SU-DHL-6 (cell line): ENCODE measurements around the gene TPM3.

Experiments
- H2AFZ ChIP-seq: fragments of 200-600 bp; sonication (generic); 2 replicates; pipeline ENCODE4 v1.6.1; 2014; ENCODE audit warnings: low read depth, mild to moderate bottlenecking, moderate library complexity, mixed read lengths, antibody characterized with exemption, low read length; ENCODE audit not compliant: severe bottlenecking
- H3F3A ChIP-seq: fragments of 200-600 bp; shearing (Covaris generic); 2 replicates; pipeline ENCODE4 v1.6.0; 2016; ENCODE audit warnings: antibody characterized with exemption, mild to moderate bottlenecking; ENCODE audit not compliant: insufficient read depth
- H3K27ac ChIP-seq: fragments of 200-600 bp; sonication (generic); 2 replicates; pipeline ENCODE4 v1.5.1; 2016; ENCODE audit warnings: low read depth, mild to moderate bottlenecking, low read length, moderate library complexity, mixed read lengths
- H3K27me3 ChIP-seq: fragments of 200-600 bp; sonication (generic), shearing (Covaris generic); 2 replicates; pipeline ENCODE4 v1.6.0; 2014; ENCODE audit warnings: mild to moderate bottlenecking, low read length
- H3K36me3 ChIP-seq: fragments of 200-600 bp; sonication (generic); 2 replicates; pipeline ENCODE4 v1.6.1; 2014; ENCODE audit warnings: mild to moderate bottlenecking, low read length, mixed read lengths
- H3K4me2 ChIP-seq: fragments of 300-600, 200-600 bp; shearing (Covaris generic), sonication (generic); 2 replicates; pipeline ENCODE4 v1.6.0; 2014; ENCODE audit warnings: low read length, low read depth, mild to moderate bottlenecking; ENCODE audit not compliant: poor library complexity, severe bottlenecking
- H3K4me3 ChIP-seq: fragments of 200-600 bp; sonication (generic); 2 replicates; pipeline ENCODE4 v1.5.1; 2014; ENCODE audit warnings: antibody characterized with exemption, low read length, mild to moderate bottlenecking, mixed read lengths; ENCODE audit not compliant: insufficient read depth, poor library complexity, severe bottlenecking
- H3K79me2 ChIP-seq: fragments of 200-600 bp; sonication (generic); 2 replicates; pipeline ENCODE4 v1.6.1; 2014; ENCODE audit warnings: mild to moderate bottlenecking, low read length, moderate library complexity; ENCODE audit not compliant: insufficient read depth
- H3K9ac ChIP-seq: fragments of 200-600 bp; sonication (generic); 2 replicates; pipeline ENCODE4 v1.7.0; 2014; ENCODE audit warnings: mild to moderate bottlenecking, low read length
- H3K9me2 ChIP-seq: fragments of 200-600 bp; sonication (generic); replicated peaks from 2 replicates; pipeline ENCODE4 v1.6.1; 2014; ENCODE audit warnings: low read length; ENCODE audit not compliant: insufficient read depth
- H3K9me3 ChIP-seq: fragments of 200-600 bp; sonication (generic); 2 replicates; pipeline ENCODE4 v1.6.1; 2014; ENCODE audit warnings: low read length, mixed read lengths; ENCODE audit not compliant: insufficient read depth
- H4K20me1 ChIP-seq: fragments of 200-600 bp; sonication (generic); 2 replicates; pipeline ENCODE4 v1.6.1; 2014; ENCODE audit warnings: low read depth, mild to moderate bottlenecking, antibody characterized with exemption, low read length, moderate library complexity, mixed read lengths
- CTCF ChIP-seq: fragments of 200-600 bp; sonication (generic); IDR thresholded peaks from one replicate; pipeline ENCODE4 v1.5.1; 2017; ENCODE audit warnings: antibody characterized with exemption, mild to moderate bottlenecking, low read length, moderate library complexity; ENCODE audit not compliant: insufficient read depth, poor library complexity, severe bottlenecking
- EZH2phosphoT487 ChIP-seq: fragments of 200-600 bp; sonication (generic), shearing (Covaris generic); conservative IDR thresholded peaks from 2 replicates; pipeline ENCODE4 v1.6.1; 2018; ENCODE audit warnings: mild to moderate bottlenecking, antibody characterized with exemption, low read length, moderate library complexity, mixed read lengths

The TPM3 gene

GRCh38 chr1:154225370-154225769 is 33.5 kb upstream of the TPM3 start:
- H3K9me2 ChIP-seq = no peaks in the 10 kb centered on the region
- H3K9ac ChIP-seq = no peak overlapping the region
- H3K4me3 ChIP-seq = no peak overlapping the region
- no peak overlapping the region for H3K27ac ChIP-seq
- no peak overlapping the region for H2AFZ ChIP-seq
- H3F3A ChIP-seq = 0 out of 2 replicates have a peak, but pooled peaks cover 7% of the 10 kb centered on the region
- H3K27me3 ChIP-seq = no peaks in the 10 kb centered on the region
- peaks cover 78% of the 10 kb centered on the region for H3K79me2 ChIP-seq
- no peaks in the 10 kb centered on the region for H3K9me3 ChIP-seq
- H4K20me1 ChIP-seq = peaks cover 30% of the 10 kb centered on the region
- H3K4me2 ChIP-seq = no peak overlapping the region
- no peak for TF ChIP-seq CTCF
- TF ChIP-seq EZH2phosphoT487 = no peak
- H3K36me3 ChIP-seq = peaks cover 37% of the 10 kb centered on the region

GRCh38 chr1:154223621-154224020 is 31.7 kb upstream of the TPM3 start:
- no peaks in the 10 kb centered on the region for H3K27me3 ChIP-seq
- peaks cover 27% of the 10 kb centered on the region for H3K36me3 ChIP-seq
- 0 out of 2 replicates have a peak, but pooled peaks cover 7% of the 10 kb centered on the region for H3F3A ChIP-seq
- peaks cover 83% of the 10 kb centered on the region for H3K79me2 ChIP-seq
- peak overlapping the region; percentile 98 for H3K4me2 ChIP-seq
- TF ChIP-seq CTCF (no peak), EZH2phosphoT487 (no peak)
- peaks cover 30% of the 10 kb centered on the region for H4K20me1 ChIP-seq
- no peak overlapping the region for H3K4me3 ChIP-seq
- H3K27ac ChIP-seq = no peak overlapping the region
- H3K9me2 ChIP-seq = no peaks in the 10 kb centered on the region
- H2AFZ ChIP-seq = no peak overlapping the region
- no peaks in the 10 kb centered on the region for H3K9me3 ChIP-seq
- H3K9ac ChIP-seq = 0 out of 2 replicates have a peak overlapping the region, but pooled peaks have one; percentile 3

GRCh38 chr1:154222918-154223317 is 31.0 kb upstream of the TPM3 start:
- H3K9me3 ChIP-seq = no peaks in the 10 kb centered on the region
- peaks cover 30% of the 10 kb centered on the region for H4K20me1 ChIP-seq
- no peak for TF ChIP-seq CTCF
- TF ChIP-seq EZH2phosphoT487 = no peak
- no peaks in the 10 kb centered on the region for H3K9me2 ChIP-seq
- no peaks in the 10 kb centered on the region for H3K27me3 ChIP-seq
- H2AFZ ChIP-seq = no peak overlapping the region
- H3K36me3 ChIP-seq = peaks cover 26% of the 10 kb centered on the region
- H3K79me2 ChIP-seq = peaks cover 90% of the 10 kb centered on the region
- peak overlapping the region; percentile 98 for H3K4me2 ChIP-seq
- peak overlapping the region; percentile 85 for H3K4me3 ChIP-seq
- H3K9ac ChIP-seq = no peak overlapping the region
- no peak overlapping the region for H3K27ac ChIP-seq
- H3F3A ChIP-seq = 0 out of 2 replicates have a peak, but pooled peaks cover 7% of the 10 kb centered on the region
